IPS-18c (cell line): ENCODE data around the gene MYO5B.
"Not testable (repeated sequence)": the region's sequence is repeated elsewhere in the genome, so short reads cannot be mapped to it uniquely, and the experiment has no call there.

Experiments
- H3K4me3 ChIP-seq: 2 replicates; pipeline ENCODE4 v1.7.0; 2013; ENCODE audit warnings: low read depth, mild to moderate bottlenecking, low read length, moderate library complexity; ENCODE audit not compliant: insufficient read depth
- H3K9me3 ChIP-seq: one replicate; pipeline ENCODE4 v1.6.1; 2013; ENCODE audit warnings: mild to moderate bottlenecking, low read length, moderate library complexity; ENCODE audit not compliant: control insufficient read depth, insufficient read depth

Gene MYO5B

GRCh38 chr18:50194631-50195532, at the start of gene MYO5B:
Gene MYO5B (minus strand): TSS chr18:50195147. CDS start chr18:50194793, 354 bp downstream.
- H3K4me3 ChIP-seq: peak within 1 kb of the TSS; percentile 75

GRCh38 chr18:50241768-50242167, 46.8 kb upstream of the MYO5B start:
- not testable (repeated sequence) for H3K4me3 ChIP-seq, H3K9me3 ChIP-seq

More at GRCh38 chr18:50194631-50195532, at the start of gene MYO5B:
- H3K9me3 ChIP-seq: no peaks in the 10 kb centered on the region

GRCh38 chr18:50240080-50240563, 45.2 kb upstream of the MYO5B start:
- Histone ChIP-seq H3K9me3 (no peaks in the 10 kb centered on the region), H3K4me3 (no peak overlapping the region)

- Histone ChIP-seq H3K9me3 (no peaks in the 10 kb centered on the region), H3K4me3 (no peak overlapping the region)
Measured at GRCh38 chr18:50232419-50232818, 37.5 kb upstream of the MYO5B start.

GRCh38 chr18:50231621-50232020, 36.7 kb upstream of the MYO5B start:
- Histone ChIP-seq H3K4me3 (no peak overlapping the region), H3K9me3 (no peaks in the 10 kb centered on the region)

- H3K4me3 ChIP-seq, H3K9me3 ChIP-seq: not testable (repeated sequence)
Measured at GRCh38 chr18:50220249-50220648, 25.3 kb upstream of the MYO5B start.

- no peak overlapping the region for H3K4me3 ChIP-seq
- H3K9me3 ChIP-seq: peaks cover 6% of the 10 kb centered on the region
Measured at GRCh38 chr18:50218432-50219197, 23.7 kb upstream of the MYO5B start.

- no peaks in the 10 kb centered on the region for H3K9me3 ChIP-seq
- H3K4me3 ChIP-seq: no peak overlapping the region
Measured at GRCh38 chr18:50209311-50209710, 14.4 kb upstream of the MYO5B start.

- H3K4me3 ChIP-seq: no peak overlapping the region
- no peaks in the 10 kb centered on the region for H3K9me3 ChIP-seq
Measured at GRCh38 chr18:50207722-50208121, 12.8 kb upstream of the MYO5B start.

GRCh38 chr18:50203801-50204604, 9.1 kb upstream of the MYO5B start:
- no peak overlapping the region; the same call in 1 of the 2 replicates for H3K4me3 ChIP-seq
- H3K9me3 ChIP-seq: peaks cover 2% of the 10 kb centered on the region

GRCh38 chr18:50201476-50202018, 6.6 kb upstream of the MYO5B start:
- Histone ChIP-seq H3K9me3 (peaks cover 2% of the 10 kb centered on the region), H3K4me3 (no peak overlapping the region)

GRCh38 chr18:50199921-50200320, 5.0 kb upstream of the MYO5B start:
- Histone ChIP-seq H3K4me3 (no peak overlapping the region), H3K9me3 (peaks cover 2% of the 10 kb centered on the region)

- H3K9me3 ChIP-seq: peaks cover 2% of the 10 kb centered on the region
- H3K4me3 ChIP-seq: no peak overlapping the region
Measured at GRCh38 chr18:50199346-50199855, 4.5 kb upstream of the MYO5B start.

GRCh38 chr18:50196261-50196660, 1.3 kb upstream of the MYO5B start:
- peaks cover 2% of the 10 kb centered on the region for H3K9me3 ChIP-seq
- no peak overlapping the region for H3K4me3 ChIP-seq

- no peaks in the 10 kb centered on the region for H3K9me3 ChIP-seq
- H3K4me3 ChIP-seq: no peak overlapping the region
Measured at GRCh38 chr18:50195689-50196088, 742 bp upstream of the MYO5B start.

- H3K4me3 ChIP-seq: peak overlapping the region; percentile 75
- H3K9me3 ChIP-seq: no peaks in the 10 kb centered on the region
Measured at GRCh38 chr18:50193796-50194630, 934 bp downstream of the MYO5B start.
